HS-27A (cell line): ENCODE results near the gene ODAD4.

ENCODE experiments used
- DNase-seq: peaks from one replicate; pipeline ENCODE4 v3.0.0-alpha.2; 2012; ENCODE audit warnings: low read depth, missing footprints

The ODAD4 gene

DNA sequence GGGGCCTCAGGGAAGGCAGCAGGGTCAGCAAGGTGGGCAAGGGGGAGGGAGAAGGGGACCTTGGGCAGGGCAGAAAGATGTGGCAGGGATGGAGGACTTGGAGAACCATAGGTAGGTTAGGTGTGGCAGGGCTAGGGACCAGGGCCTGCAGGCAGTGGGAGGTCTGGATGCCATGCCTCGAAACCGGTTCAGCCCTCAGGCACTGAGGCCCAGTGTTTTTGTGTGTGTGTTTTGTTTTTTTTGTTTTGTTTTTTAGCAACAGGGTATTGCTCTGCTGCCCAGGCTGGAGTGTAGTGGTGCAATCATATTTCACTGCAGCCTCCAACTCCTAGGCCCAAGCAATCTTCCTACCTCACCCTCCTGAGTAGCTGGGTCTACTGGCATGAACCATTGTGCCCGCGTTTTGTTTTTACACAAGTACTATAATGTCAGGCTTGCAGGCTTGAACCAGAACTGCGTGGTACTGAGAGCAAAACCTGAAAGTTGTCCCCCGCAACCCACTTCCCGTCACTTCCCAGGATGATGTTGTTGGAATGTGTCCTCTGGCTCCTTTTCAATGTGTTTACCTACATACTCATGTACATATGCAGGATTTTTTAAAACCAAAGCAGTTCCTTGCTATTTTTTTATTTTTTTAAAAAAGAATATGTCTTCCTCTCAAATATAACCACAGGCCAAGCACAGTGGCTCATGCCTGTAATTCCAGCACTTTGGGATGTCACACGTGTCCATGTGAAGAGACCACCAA is 12.4 kb downstream of the ODAD4 start:
- no peak for DNase-seq

GRCh38 chr17:41943492-41943891 is 13.1 kb downstream of the ODAD4 start:
- DNase-seq = no peak

DNA sequence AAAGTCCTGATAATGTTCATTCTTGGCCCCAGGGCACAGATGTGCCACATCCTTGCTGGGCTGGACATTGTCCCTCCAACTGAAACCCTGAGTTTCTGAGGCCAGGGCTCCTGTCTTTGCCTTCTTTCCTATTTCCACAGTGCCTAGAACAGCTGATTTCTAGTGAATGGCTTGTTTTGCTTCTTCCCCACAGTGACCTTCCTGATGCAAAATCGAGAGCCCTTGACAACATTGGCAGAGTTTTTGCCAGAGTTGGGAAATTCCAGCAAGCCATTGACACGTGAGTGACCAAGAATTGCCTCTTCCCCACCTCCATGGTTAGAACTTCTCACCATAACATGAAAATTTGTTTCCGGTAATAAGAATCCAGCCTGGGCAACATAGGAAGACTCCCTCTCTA is 14.5 kb downstream of the ODAD4 start:
- DNase-seq = no peak

DNA sequence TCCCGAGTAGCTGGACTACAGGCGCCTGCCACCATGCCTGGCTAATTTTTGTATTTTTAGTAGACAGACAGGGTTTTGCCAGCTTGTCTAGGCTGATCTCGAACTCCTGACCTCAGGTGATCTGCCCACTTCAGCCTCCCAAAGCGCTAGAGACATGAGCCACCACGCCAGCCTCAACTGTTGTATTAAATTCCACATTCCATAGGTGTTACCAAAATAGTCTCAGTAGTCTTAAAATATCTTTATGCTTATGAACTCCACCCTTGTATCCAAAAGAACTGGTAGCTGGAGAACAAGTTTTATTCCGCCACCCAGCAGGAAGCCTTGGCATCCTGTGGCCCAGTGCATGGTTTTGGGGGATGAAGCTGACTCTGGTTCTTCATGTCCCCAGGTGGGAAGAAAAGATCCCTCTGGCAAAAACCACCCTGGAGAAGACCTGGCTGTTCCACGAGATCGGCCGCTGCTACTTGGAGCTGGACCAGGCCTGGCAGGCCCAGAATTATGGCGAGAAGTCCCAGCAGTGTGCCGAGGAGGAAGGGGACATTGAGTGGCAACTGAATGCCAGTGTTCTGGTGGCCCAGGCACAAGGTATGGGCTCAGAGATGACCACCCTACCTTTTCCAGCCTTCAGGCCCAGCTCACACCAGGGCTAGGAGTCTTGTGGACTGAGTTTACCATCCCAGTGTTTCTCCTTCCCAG is 18.5 kb downstream of the ODAD4 start:
- no peak for DNase-seq

GRCh38 chr17:41956522-41956921 is 26.1 kb downstream of the ODAD4 start:
- no peak for DNase-seq

- DNase-seq = no peak
Measured at GRCh38 chr17:41957031-41957868, 26.8 kb downstream of the ODAD4 start.

DNA sequence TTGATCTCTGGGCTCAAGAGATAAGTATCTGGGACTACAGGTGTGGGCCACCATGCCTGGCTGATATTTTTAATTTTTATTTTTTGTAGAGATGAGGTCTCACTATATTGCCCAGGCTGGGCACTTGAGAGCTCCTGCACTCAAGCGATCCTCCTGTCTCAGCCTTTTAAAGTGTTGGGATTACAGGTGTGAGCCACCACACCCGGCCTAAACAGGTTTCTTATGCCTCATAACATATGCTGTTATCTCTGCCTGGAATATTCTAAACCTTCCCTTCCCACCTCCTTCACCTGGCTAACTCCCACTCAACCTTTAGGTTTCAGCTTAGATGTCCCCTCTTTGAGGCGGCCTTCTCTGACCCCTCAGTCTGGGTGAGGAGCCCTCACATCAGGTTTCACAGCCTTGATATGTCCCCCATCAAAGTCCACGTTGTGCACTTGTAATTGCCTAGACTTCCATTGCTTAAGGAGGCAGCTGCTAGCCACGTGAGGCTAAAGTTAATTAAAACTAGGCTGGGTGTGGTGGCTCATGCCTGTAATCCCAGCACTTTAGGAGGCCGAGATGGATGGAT is 27.5 kb downstream of the ODAD4 start:
- no peak for DNase-seq

- DNase-seq = no peak
Measured at GRCh38 chr17:41959030-41959335, 28.6 kb downstream of the ODAD4 start.

DNA sequence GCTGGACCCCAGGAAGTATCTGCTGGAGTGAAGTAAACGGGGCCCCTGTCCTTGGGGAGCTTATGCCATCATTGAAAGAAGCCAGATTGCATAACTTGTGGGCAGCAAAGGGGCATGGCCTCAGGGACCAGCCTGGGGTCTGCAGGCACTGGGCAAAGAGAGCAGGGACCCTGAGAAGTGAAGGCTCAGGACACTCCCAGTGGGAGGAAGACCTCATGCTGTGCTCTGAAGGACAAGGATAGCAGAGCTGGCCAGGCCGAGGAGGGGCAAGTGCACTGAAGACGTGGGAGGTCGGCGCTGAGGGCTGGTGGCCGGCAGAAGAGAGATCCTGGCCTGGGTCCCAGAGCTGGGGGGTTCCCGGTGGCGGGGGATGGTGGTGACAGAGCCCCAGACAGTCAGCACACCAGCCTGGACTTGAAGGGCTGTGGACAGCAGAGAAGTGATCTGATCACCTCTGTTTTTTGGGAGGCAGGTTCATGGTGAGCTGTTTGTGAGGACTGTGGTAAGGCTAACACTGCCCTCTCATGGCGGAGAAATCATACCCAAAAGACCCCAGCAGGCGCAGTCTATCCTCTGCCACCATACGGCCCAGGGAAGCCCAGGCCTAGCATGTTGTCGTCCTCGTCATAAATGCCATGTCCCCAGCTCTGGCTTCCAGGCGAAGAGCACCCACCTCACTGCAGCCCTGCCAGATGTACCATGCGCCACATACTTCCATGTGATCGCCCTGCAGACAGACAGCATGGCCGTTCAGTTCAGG is 29.1 kb downstream of the ODAD4 start:
- DNase-seq = no peak

DNA sequence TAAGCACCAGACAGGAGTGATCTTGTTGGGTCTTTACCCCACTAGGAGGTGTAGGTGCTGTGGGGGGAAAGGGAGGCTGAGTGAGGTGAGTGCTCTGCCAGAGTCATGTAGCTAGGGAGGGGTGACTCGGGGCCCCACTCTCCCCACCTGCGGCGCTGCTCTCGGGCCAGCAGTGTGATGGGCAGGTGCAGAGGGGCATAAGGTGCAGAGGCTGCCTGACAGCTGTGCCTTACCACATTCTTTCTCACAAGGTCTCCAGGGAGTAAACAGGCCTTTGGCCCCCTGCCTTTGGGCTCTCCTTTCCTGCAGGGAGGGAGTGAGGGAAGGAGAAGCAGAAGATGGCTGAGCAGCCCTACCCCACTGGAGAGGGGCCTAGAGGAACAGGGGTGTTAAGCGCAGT is 31.7 kb downstream of the ODAD4 start:
- DNase-seq = no peak

DNA sequence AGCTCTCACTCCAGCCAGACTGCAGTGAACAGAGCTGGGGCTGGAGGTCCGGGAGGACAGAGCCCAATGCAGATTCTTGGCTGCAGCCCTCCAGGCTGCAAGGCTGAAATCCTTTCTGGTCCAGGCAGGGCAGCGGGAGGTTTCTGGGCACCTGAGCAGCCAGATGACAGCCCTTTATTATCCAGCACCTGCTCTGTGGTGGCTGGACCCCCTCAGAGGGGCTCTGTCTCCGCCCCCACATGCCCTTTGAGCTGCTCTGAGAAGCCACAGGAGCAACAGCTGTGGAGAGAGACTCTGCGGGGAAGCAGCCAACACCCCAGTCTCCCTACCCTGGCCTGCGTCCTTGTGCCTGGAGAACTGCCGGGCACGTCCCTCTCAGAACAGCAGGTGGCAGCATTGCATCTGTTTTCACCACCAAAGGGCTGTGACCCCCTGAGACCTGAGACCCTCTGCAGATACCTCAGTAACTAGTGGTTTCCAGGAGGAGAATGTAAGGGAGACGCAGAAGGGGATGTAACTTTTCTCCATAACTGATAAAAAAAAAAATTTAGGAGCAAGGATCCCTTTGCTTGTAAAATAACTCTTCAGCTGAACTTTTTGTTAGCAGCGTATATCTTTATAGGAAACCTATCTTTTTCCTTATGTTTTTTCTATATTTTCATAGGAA is 32.5 kb downstream of the ODAD4 start:
- no peak for DNase-seq

GRCh38 chr17:41965694-41966462 is 35.5 kb downstream of the ODAD4 start:
- DNase-seq = no peak

GRCh38 chr17:41966463-41967140 is 36.2 kb downstream of the ODAD4 start, which contains the start of gene CNP:
CNP (plus strand) TSS chr17:41966795; CDS start chr17:41966885, 90 bp downstream.
- peak; percentile 22 for DNase-seq

GRCh38 chr17:41967141-41967920 is 36.9 kb downstream of the ODAD4 start:
- no peak for DNase-seq

GRCh38 chr17:41967921-41968578 is 37.6 kb downstream of the ODAD4 start:
- no peak for DNase-seq

GRCh38 chr17:41968676-41969075 is 38.3 kb downstream of the ODAD4 start:
- DNase-seq = no peak

GRCh38 chr17:41970901-41971331 is 40.5 kb downstream of the ODAD4 start:
- no peak for DNase-seq
